Measurements from ENCODE around the gene ARHGAP27. TPM values are rescaled to one million over a fixed set of nuclear protein-coding genes. Genes with fewer than 3 reads are reported as not detected.

The ARHGAP27 gene
- polyA plus RNA-seq, 1 donor (not counting 4 experiments of a cell fraction or from before 2014, with no cell fraction given), result 14.4 TPM

DNA sequence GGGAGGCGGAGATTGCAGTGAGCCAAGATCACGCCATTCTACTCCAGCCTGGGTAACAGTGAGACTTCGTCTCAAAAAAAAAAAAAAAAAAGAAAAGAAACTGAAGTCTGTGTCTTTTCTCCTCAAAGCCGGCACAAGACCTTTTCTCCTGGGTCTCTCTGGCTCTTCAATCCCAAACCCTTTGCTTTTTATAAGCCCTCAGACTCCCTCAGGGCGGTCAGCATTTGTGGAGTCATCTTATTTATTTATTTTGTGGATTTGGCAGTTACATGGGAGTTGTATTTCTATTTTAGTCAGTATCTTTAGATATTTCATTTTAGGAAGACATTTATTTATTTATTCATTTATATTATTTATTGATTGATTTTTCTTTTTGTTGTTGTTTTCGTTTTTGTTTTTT, 58.2 kb downstream of the ARHGAP27 start:
- Histone ChIP-seq H2AFZ (ENCODE audit: control insufficient read depth, low read length) (peak overlapping the region; percentile 93), H3K4me1 (ENCODE audit: control insufficient read depth, extremely low read depth, insufficient read depth, low read length) (peaks cover 37% of the 10 kb centered on the region), H3K79me2 (ENCODE audit: control insufficient read depth, insufficient read depth, low read length) (no peaks in the 10 kb centered on the region), H3K9me1 (ENCODE audit: control insufficient read depth, extremely low read depth, insufficient read depth, low read length) (no peaks in the 10 kb centered on the region), H3K27me3 (ENCODE audit: control insufficient read depth, extremely low read depth, insufficient read depth, low read length) (no peaks in the 10 kb centered on the region), H4K20me1 (ENCODE audit: control insufficient read depth, extremely low read depth, insufficient read depth, low read length) (no peaks in the 10 kb centered on the region), H3K9me3 (ENCODE audit: control insufficient read depth, low read depth, low read length) (no peaks in the 10 kb centered on the region), H3K9ac (ENCODE audit: control insufficient read depth, extremely low read depth, insufficient read depth, low read length) (no peak overlapping the region), H3K4me3 (ENCODE audit: control insufficient read depth in 2 of 3, extremely low read depth in 1 of 3, insufficient read depth in 2 of 3, low read depth in 1 of 3, low read length in 3 of 3) (no peak overlapping the region), H3K36me3 (ENCODE audit: control insufficient read depth in 2 of 2, extremely low read depth in 1 of 2, insufficient read depth in 2 of 2, low read length in 2 of 2) (no peaks in the 10 kb centered on the region), H3K27ac (ENCODE audit: control insufficient read depth, insufficient read depth, low read length) (no peak overlapping the region), H3K4me2 (ENCODE audit: control insufficient read depth, extremely low read depth, insufficient read depth, low read depth, low read length) (no peak overlapping the region)
- FAIRE-seq (no peak), DNase-seq (ENCODE audit: low read depth, low spot score) (no peak)
- dilution Hi-C loops (cut with MboI; ENCODE audit: extremely low pct_ligation_motif_present, low sequenced_read_pairs), result no loop called here
- TF ChIP-seq, protein P1, sequence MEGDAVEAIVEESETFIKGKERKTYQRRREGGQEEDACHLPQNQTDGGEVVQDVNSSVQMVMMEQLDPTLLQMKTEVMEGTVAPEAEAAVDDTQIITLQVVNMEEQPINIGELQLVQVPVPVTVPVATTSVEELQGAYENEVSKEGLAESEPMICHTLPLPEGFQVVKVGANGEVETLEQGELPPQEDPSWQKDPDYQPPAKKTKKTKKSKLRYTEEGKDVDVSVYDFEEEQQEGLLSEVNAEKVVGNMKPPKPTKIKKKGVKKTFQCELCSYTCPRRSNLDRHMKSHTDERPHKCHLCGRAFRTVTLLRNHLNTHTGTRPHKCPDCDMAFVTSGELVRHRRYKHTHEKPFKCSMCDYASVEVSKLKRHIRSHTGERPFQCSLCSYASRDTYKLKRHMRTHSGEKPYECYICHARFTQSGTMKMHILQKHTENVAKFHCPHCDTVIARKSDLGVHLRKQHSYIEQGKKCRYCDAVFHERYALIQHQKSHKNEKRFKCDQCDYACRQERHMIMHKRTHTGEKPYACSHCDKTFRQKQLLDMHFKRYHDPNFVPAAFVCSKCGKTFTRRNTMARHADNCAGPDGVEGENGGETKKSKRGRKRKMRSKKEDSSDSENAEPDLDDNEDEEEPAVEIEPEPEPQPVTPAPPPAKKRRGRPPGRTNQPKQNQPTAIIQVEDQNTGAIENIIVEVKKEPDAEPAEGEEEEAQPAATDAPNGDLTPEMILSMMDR (optimal IDR thresholded peaks at IDR 0.05 in 1 of 3, IDR thresholded peaks at IDR 0.05 in 1 of 3, conservative IDR thresholded peaks at IDR 0.05 in 1 of 3; ENCODE audit: extremely low read depth in 1 of 3, insufficient read depth in 2 of 3, low read length in 3 of 3), result no peak
- TF ChIP-seq EZH2 (IDR thresholded peaks at IDR 0.05; ENCODE audit: low read length), result no peak

DNA sequence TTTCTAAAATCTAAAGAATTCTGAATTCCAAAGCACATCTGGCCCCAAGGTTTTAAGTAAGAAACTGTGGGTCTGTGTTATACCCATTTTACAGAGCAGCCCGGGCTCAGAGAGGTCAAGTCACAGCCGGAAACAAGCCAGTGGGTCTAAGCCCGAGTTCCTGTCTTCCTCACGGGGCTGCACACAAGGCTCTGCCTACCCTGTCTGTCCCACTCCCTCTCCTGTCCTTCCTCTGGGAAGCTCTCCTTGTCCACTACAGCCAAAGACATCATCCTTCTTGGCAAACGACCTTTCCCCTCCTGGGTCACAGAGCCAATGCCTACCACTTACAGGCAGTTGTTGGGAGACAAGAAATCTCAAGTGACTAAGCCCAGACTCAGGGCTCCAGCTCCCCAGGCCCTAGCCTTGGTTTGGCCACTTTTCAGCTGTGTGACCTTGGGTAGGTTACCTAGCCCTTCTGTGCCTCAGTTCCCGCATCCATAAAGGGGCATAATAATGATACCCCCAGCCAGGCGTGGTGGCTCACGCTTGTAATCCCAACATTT, 60.3 kb downstream of the ARHGAP27 start:
- H3K9me1 ChIP-seq (ENCODE audit: control insufficient read depth, extremely low read depth, insufficient read depth, low read length), result no peaks in the 10 kb centered on the region
- H3K9ac ChIP-seq (ENCODE audit: control insufficient read depth, extremely low read depth, insufficient read depth, low read length), result peak overlapping the region; percentile 67
- TF ChIP-seq, protein P1 (optimal IDR thresholded peaks at IDR 0.05 in 1 of 3, IDR thresholded peaks at IDR 0.05 in 1 of 3, conservative IDR thresholded peaks at IDR 0.05 in 1 of 3; ENCODE audit: extremely low read depth in 1 of 3, insufficient read depth in 2 of 3, low read length in 3 of 3), result no peak
- TF ChIP-seq EZH2 (IDR thresholded peaks at IDR 0.05; ENCODE audit: low read length), result no peak
- dilution Hi-C loops (cut with MboI; ENCODE audit: extremely low pct_ligation_motif_present, low sequenced_read_pairs), result no loop called here
- DNase-seq (ENCODE audit: low read depth, low spot score) (no peak), FAIRE-seq (no peak)
- H4K20me1 ChIP-seq (ENCODE audit: control insufficient read depth, extremely low read depth, insufficient read depth, low read length), result no peaks in the 10 kb centered on the region
- peak overlapping the region; percentile 84 for H3K27ac ChIP-seq (ENCODE audit: control insufficient read depth, insufficient read depth, low read length)
- H3K4me1 ChIP-seq (ENCODE audit: control insufficient read depth, extremely low read depth, insufficient read depth, low read length), result peaks cover 37% of the 10 kb centered on the region
- peak overlapping the region; percentile 72 for H3K4me2 ChIP-seq (ENCODE audit: control insufficient read depth, extremely low read depth, insufficient read depth, low read depth, low read length)
- no peaks in the 10 kb centered on the region for H3K27me3 ChIP-seq (ENCODE audit: control insufficient read depth, extremely low read depth, insufficient read depth, low read length)
- no peaks in the 10 kb centered on the region for H3K9me3 ChIP-seq (ENCODE audit: control insufficient read depth, low read depth, low read length)
- no peaks in the 10 kb centered on the region for H3K79me2 ChIP-seq (ENCODE audit: control insufficient read depth, insufficient read depth, low read length)
- peak overlapping the region; percentile 36 for H2AFZ ChIP-seq (ENCODE audit: control insufficient read depth, low read length)
- peak overlapping the region in 1 of 3 experiments; percentile 4 for H3K4me3 ChIP-seq (ENCODE audit: control insufficient read depth in 2 of 3, extremely low read depth in 1 of 3, insufficient read depth in 2 of 3, low read depth in 1 of 3, low read length in 3 of 3)
- no peaks in the 10 kb centered on the region for H3K36me3 ChIP-seq (ENCODE audit: control insufficient read depth in 2 of 2, extremely low read depth in 1 of 2, insufficient read depth in 2 of 2, low read length in 2 of 2)
